K562 (cell line): ENCODE measurements around the gene MED14. TPM values are rescaled to one million over a fixed set of nuclear protein-coding genes. Genes with fewer than 3 reads are reported as not detected.

Experiments used
- ATAC-seq: fragments of 200-7000 bp; cut with Tn5 transposase; 3 replicates; pipeline ENCODE4 v1.9.1; 2020; ENCODE audit warnings: moderate library complexity
- BruUV-seq: library from RNA; stranded (reverse); fragments of 400-500 nt; replicated peaks from 2 replicates; lab custom pipeline; 2021; lab: Mats Ljungman, UMichigan
- CTCF ChIA-PET: fragments of 300-600 bp; formaldehyde crosslinking; extraction: SDS; loops from one replicate; lab custom pipeline; 2021; ENCODE audit warnings: low intra/inter-chr PET ratio; lab: Yijun Ruan, JAX
- POLR2A ChIA-PET: fragments of 300-600, 350-650 bp; sonication (Branson Sonifier 250); formaldehyde crosslinking; extraction: SDS; loops from one replicate; lab custom pipeline; 2021; ENCODE audit warnings: antibody characterized with exemption, inconsistent platforms; lab: Yijun Ruan, JAX
- DNase-seq, 4 experiments: peaks; one replicate each; pipeline versions ENCODE4 v3.0.0 to v3.0.0-alpha.2; 2011 to 2018; ENCODE audit warnings: low spot score in 3 of 4, mixed read lengths in 3 of 4; ENCODE audit errors: extremely low read depth in 1 of 4
- FAIRE-seq: peaks from 2 replicates; lab custom pipeline; 2011; peaks lifted over from hg19 to GRCh38; lab: Jason Lieb, UNC
- H2AFZ ChIP-seq: 2 replicates; pipeline ENCODE4 v1.6.0; 2011; ENCODE audit warnings: low read depth, low read length, control low read depth, inconsistent platforms
- H3K27ac ChIP-seq: fragments of 200-600 bp; 3 replicates; pipeline ENCODE4 v1.8.0; 2011; ENCODE audit warnings: low read depth, mild to moderate bottlenecking, control low read depth, inconsistent platforms, low read length, moderate library complexity, mixed read lengths; ENCODE audit errors: extremely low read depth
- H3K27me3 ChIP-seq, 2 experiments: fragments of 300-600 bp in 1 of 2; 2 replicates in 1 of 2; 3 replicates in 1 of 2; pipeline versions ENCODE4 v1.6.0 to v1.8.0; 2011; ENCODE audit warnings: inconsistent platforms in 2 of 2, low read length in 2 of 2, mild to moderate bottlenecking in 1 of 2, mixed read lengths in 1 of 2, moderate library complexity in 1 of 2; ENCODE audit not compliant: control insufficient read depth in 2 of 2, insufficient read depth in 2 of 2
- H3K36me3 ChIP-seq: fragments of 300-600 bp; 3 replicates; pipeline ENCODE4 v1.8.0; 2011; ENCODE audit warnings: mild to moderate bottlenecking, low read length, inconsistent platforms; ENCODE audit not compliant: control insufficient read depth, insufficient read depth
- H3K4me1 ChIP-seq, 2 experiments: fragments of 200-600 bp in 1 of 2; replicated peaks in 1 of 2; 2 replicates in 1 of 2; 3 replicates in 1 of 2; pipeline versions ENCODE4 v1.5.1 to v1.8.0; 2011; ENCODE audit warnings: inconsistent platforms in 2 of 2, low read length in 2 of 2, mild to moderate bottlenecking in 1 of 2, mixed read lengths in 1 of 2, moderate library complexity in 1 of 2; ENCODE audit not compliant: control insufficient read depth in 2 of 2, insufficient read depth in 2 of 2
- H3K4me2 ChIP-seq: 2 replicates; pipeline ENCODE4 v1.6.1; 2011; ENCODE audit warnings: low read length, control low read depth, inconsistent platforms, mixed read lengths; ENCODE audit not compliant: insufficient read depth
- H3K4me3 ChIP-seq: fragments of 200-600 bp; sonication (generic), shearing (Covaris generic); 2 replicates; pipeline ENCODE4 v1.5.1; 2016; ENCODE audit warnings: control low read depth, inconsistent platforms
- H3K79me2 ChIP-seq: fragments of 200-600 bp; 3 replicates; pipeline ENCODE4 v1.8.0; 2011; ENCODE audit warnings: low read length, inconsistent platforms; ENCODE audit not compliant: control insufficient read depth, insufficient read depth
- H3K9ac ChIP-seq, 2 experiments: 2 replicates each; pipeline versions ENCODE4 v1.6.0 to v1.6.1; 2011; ENCODE audit warnings: low read depth in 2 of 2, low read length in 2 of 2, control low read depth in 1 of 2, inconsistent platforms in 1 of 2, mild to moderate bottlenecking in 1 of 2, mixed read lengths in 1 of 2; ENCODE audit not compliant: insufficient read depth in 1 of 2
- H3K9me1 ChIP-seq: one replicate; pipeline ENCODE4 v1.6.0; 2011; ENCODE audit warnings: inconsistent platforms, mild to moderate bottlenecking, low read length, moderate library complexity; ENCODE audit not compliant: control insufficient read depth, insufficient read depth
- H3K9me3 ChIP-seq: replicated peaks from 2 replicates; pipeline ENCODE4 v1.5.1; 2011; ENCODE audit warnings: low read depth, low read length, inconsistent platforms; ENCODE audit not compliant: control insufficient read depth, insufficient read depth
- H4K20me1 ChIP-seq: replicated peaks from 2 replicates; pipeline ENCODE4 v1.6.1; 2011; ENCODE audit warnings: low read length, inconsistent platforms, mixed read lengths; ENCODE audit not compliant: control insufficient read depth, insufficient read depth
- BMI1 ChIP-seq: fragments of 150-350 bp; IDR thresholded peaks from 2 replicates; pipeline ENCODE4 v1.6.1; 2014; ENCODE audit warnings: low read length
- EP400 ChIP-seq: fragments of 450-650 bp; IDR thresholded peaks from 2 replicates; pipeline ENCODE4 v1.6.1; 2017; ENCODE audit warnings: antibody characterized with exemption, mild to moderate bottlenecking, moderate library complexity
- FUS ChIP-seq: fragments of 200-400 bp; formaldehyde crosslinking; optimal IDR thresholded peaks from 2 replicates; pipeline ENCODE3; 2017; ENCODE audit warnings: low read depth, low read length
- ILK ChIP-seq: fragments of 450-650 bp; IDR thresholded peaks from 2 replicates; pipeline ENCODE4 v1.6.1; 2016; ENCODE audit warnings: missing genetic modification characterization, low read depth, mild to moderate bottlenecking, missing compliant biosample characterization, moderate library complexity, borderline replicate concordance
- KDM1A ChIP-seq, 2 experiments: fragments of 450-650 bp; IDR thresholded peaks; 2 replicates each; pipeline ENCODE4 v1.6.1; 2016; ENCODE audit warnings: mild to moderate bottlenecking in 2 of 2
- KLF10 ChIP-seq: fragments of 250-450 bp; sonication (Bioruptor Pico); IDR thresholded peaks from 2 replicates; pipeline ENCODE4 v1.6.1; 2021; ENCODE audit warnings: matching md5 sums
- LEF1 ChIP-seq: fragments of 450-650 bp; IDR thresholded peaks from 2 replicates; pipeline ENCODE4 v1.6.1; 2016; ENCODE audit warnings: mild to moderate bottlenecking
- NFRKB ChIP-seq: fragments of 450-650 bp; IDR thresholded peaks from 2 replicates; pipeline ENCODE4 v1.6.1; 2016; ENCODE audit warnings: low read depth
- NR1H2 ChIP-seq: sonication (generic); formaldehyde crosslinking; IDR thresholded peaks from 2 replicates; pipeline ENCODE4 v1.4.0; 2020; ENCODE audit warnings: mild to moderate bottlenecking, missing genetic modification reagents
- PHF20 ChIP-seq: fragments of 450-650 bp; IDR thresholded peaks from 2 replicates; pipeline ENCODE4 v1.6.1; 2018; ENCODE audit not compliant: partially characterized antibody
- POLR2AphosphoS5 ChIP-seq: IDR thresholded peaks from 2 replicates; pipeline ENCODE4 v1.6.1; 2011; ENCODE audit warnings: mild to moderate bottlenecking, low read depth, low read length, moderate library complexity; ENCODE audit not compliant: control insufficient read depth, insufficient read depth
- POLR2G ChIP-seq: fragments of 200-400 bp; formaldehyde crosslinking; IDR thresholded peaks from 2 replicates; pipeline ENCODE4 v1.6.1; 2017; ENCODE audit warnings: low read depth, mild to moderate bottlenecking, antibody characterized with exemption, low read length, moderate library complexity
- RAD51 ChIP-seq: fragments of 450-650 bp; IDR thresholded peaks from 2 replicates; pipeline ENCODE4 v1.7.1; 2016; ENCODE audit warnings: low read depth, mild to moderate bottlenecking, borderline replicate concordance
- TCF15 ChIP-seq: fragments of 250-450 bp; sonication (Bioruptor Pico); IDR thresholded peaks from 2 replicates; pipeline ENCODE4 v1.8.0; 2022; ENCODE audit warnings: moderate library complexity, mild to moderate bottlenecking, inconsistent platforms
- TRIM24 ChIP-seq, 2 experiments: fragments of 450-650 bp; IDR thresholded peaks; 2 replicates each; pipeline ENCODE4 v1.6.1; 2016
- ZKSCAN8 ChIP-seq: fragments of 200-800 bp; sonication (Bioruptor generic); IDR thresholded peaks from 2 replicates; pipeline ENCODE4 v1.6.1; 2016; ENCODE audit warnings: missing genetic modification characterization, missing compliant biosample characterization
- ZNF444 ChIP-seq: fragments of 250-450 bp; sonication (Bioruptor Pico); IDR thresholded peaks from 2 replicates; pipeline ENCODE4 v1.4.0; 2020; ENCODE audit warnings: mild to moderate bottlenecking, moderate library complexity
- WGBS: fragments of 100-300 bp; shearing (Covaris generic); methylation state at CpG from one replicate; pipeline ENCODE4 v1.1.6; 2016; ENCODE audit warnings: low coverage, mixed read lengths; ENCODE audit not compliant: insufficient coverage; ENCODE audit errors: missing lambda C conversion rate; 5-methylcytosine and 5-hydroxymethylcytosine counted together
- in situ Hi-C: fragments of 300-500 bp; cut with MboI; formaldehyde crosslinking; loops from 4 replicates; pipeline ENCODE4 v1.15.0; 2018; ENCODE audit warnings: inconsistent platforms, mixed read lengths
- intact Hi-C: fragments of 100-400 bp; cut with micrococcal nuclease; formaldehyde crosslinking; loops from 2 replicates; pipeline ENCODE4 v1.14.2; 2022
- polyA plus RNA-seq, 8 experiments: library from polyadenylated mRNA; depleted of rRNA in 4 of 8; stranded (reverse) in 5 of 8; unstranded in 3 of 8; fragments of >200 nt; fragmentation: Nextera tagmentation in 2 of 8; fragmentation: Illumina TruSeq in 1 of 8; extraction: Ambion mirVana in 2 of 8; extraction: Trizol in 1 of 8; gene quantifications; 2 replicates each; pipeline versions ENCODE4 v1.2.1 to v1.2.3, GENCODE V29; 2011 to 2014; ENCODE audit warnings: inconsistent platforms in 1 of 8, missing spikeins in 1 of 8
- total RNA-seq, 7 experiments: library from RNA; depleted of rRNA in 6 of 7; stranded (reverse); fragments of >200 nt in 6 of 7; fragmentation: Illumina TruSeq in 2 of 7; extraction: Trizol in 2 of 7; gene quantifications; 2 replicates each; pipeline versions ENCODE4 v1.2.1 to v1.2.3, GENCODE V29; 2011 to 2021; ENCODE audit warnings: low replicate concordance in 1 of 7
- TF ChIP-seq, protein P1 (sequence below): fragments of 250-450 bp; sonication (Bioruptor Pico); IDR thresholded peaks from 2 replicates; pipeline ENCODE4 v1.8.0; 2022; ENCODE audit warnings: moderate library complexity, mild to moderate bottlenecking, inconsistent platforms

Gene MED14
- total and polyA plus RNA-seq, 9 of the 15 experiments (the other 6 are each of a cell fraction or from before 2014, with no cell fraction given): 9.2 to 35.3 (median 18.7) TPM

DNA sequence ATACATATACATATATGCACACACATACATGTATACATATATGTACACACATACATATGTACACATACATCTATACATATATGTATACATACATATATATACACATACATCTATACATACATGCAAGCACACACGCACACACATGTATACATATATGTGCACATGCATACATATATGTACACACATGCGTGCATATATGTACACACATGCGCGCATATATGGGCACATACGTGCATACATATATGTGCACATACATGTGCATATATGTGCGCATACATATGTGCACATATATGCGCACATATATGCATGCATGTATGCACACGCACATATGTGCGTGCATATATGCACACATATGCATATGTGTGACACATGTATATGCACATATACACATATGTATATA is 119.4 kb downstream of the MED14 start:
- Histone ChIP-seq H3K9me1 (no peaks in the 10 kb centered on the region), H3K4me2 (no peak overlapping the region), H3K4me3 (no peak overlapping the region), H3K4me1 (no peaks in the 10 kb centered on the region), H3K9me3 (peaks cover 6% of the 10 kb centered on the region), H3K9ac (no peak overlapping the region), H4K20me1 (no peaks in the 10 kb centered on the region), H3K27me3 (no peaks in the 10 kb centered on the region), H3K79me2 (no peaks in the 10 kb centered on the region), H3K27ac (no peak overlapping the region), H3K36me3 (no peaks in the 10 kb centered on the region), H2AFZ (no peak overlapping the region)
- BruUV-seq: no TSS peak
- in situ Hi-C loops: no loop called here
- TF ChIP-seq POLR2G (no peak), NFRKB (0 out of 2 replicates have a peak, but pooled peaks have one; percentile 38), KLF10 (CRISPR knock-in tag) (no peak), LEF1 (peak; percentile 68), KDM1A (IDR thresholded peaks at IDR 0.05) (0 out of 4 replicates have a peak, but pooled peaks of 1 of the 2 experiments have one; percentile 14), TRIM24 (IDR thresholded peaks at IDR 0.05) (0 out of 4 replicates have a peak, but pooled peaks of 1 of the 2 experiments have one; percentile 11), PHF20 (peak; percentile 71), ZNF444 (CRISPR knock-in tag) (no peak)
- intact Hi-C loops: no loop called here
- 76% methylated on average over 9 of the region's 9 CpGs for WGBS
- FAIRE-seq (no peak), ATAC-seq (no peak), DNase-seq (no peak)
- POLR2A ChIA-PET: no interaction called here
- CTCF ChIA-PET: no interaction called here

DNA sequence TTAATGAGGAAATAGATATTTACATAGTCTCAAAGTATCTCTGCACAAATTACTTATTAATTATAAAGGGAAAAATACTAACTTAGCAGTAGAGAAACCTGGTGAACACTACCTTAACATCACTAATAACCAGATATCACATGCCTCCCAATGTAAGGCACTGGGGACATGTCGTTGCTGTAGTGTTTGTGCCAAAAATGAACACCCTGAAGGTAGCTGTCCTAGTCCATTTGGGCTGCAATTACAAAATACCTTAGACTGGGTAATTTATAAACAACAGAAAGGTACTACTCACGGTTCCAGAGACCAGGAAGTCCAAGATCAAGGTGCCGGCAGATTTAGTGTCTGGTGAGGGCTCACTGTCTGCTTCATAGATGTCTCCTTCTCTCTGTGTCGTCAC is 122.8 kb downstream of the MED14 start:
- CTCF ChIA-PET: no interaction called here
- TF ChIP-seq BMI1: no peak
- no peak for TF ChIP-seq ILK (tag)
- no peak for TF ChIP-seq TRIM24 (IDR thresholded peaks at IDR 0.05)
- no peak for TF ChIP-seq EP400
- TF ChIP-seq TCF15 (CRISPR knock-in tag): no peak
- no peak for TF ChIP-seq NR1H2 (CRISPR knock-in tag)
- TF ChIP-seq ZKSCAN8 (CRISPR knock-in tag): no peak
- no peak for TF ChIP-seq RAD51
- no peak for TF ChIP-seq FUS
- no peak for TF ChIP-seq POLR2AphosphoS5
- TF ChIP-seq, protein P1, sequence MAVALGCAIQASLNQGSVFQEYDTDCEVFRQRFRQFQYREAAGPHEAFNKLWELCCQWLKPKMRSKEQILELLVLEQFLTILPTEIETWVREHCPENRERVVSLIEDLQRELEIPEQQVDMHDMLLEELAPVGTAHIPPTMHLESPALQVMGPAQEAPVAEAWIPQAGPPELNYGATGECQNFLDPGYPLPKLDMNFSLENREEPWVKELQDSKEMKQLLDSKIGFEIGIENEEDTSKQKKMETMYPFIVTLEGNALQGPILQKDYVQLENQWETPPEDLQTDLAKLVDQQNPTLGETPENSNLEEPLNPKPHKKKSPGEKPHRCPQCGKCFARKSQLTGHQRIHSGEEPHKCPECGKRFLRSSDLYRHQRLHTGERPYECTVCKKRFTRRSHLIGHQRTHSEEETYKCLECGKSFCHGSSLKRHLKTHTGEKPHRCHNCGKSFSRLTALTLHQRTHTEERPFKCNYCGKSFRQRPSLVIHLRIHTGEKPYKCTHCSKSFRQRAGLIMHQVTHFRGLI (CRISPR knock-in tag): no peak

More for the DNA sequence above, 122.8 kb downstream of the MED14 start:
- Histone ChIP-seq H3K9me3 (peaks cover 6% of the 10 kb centered on the region), H3K4me2 (no peak overlapping the region), H2AFZ (no peak overlapping the region), H3K4me3 (no peak overlapping the region), H3K9ac (no peak overlapping the region), H3K4me1 (no peaks in the 10 kb centered on the region), H3K79me2 (no peaks in the 10 kb centered on the region), H3K27me3 (no peaks in the 10 kb centered on the region), H3K27ac (no peak overlapping the region), H3K9me1 (no peaks in the 10 kb centered on the region), H3K36me3 (no peaks in the 10 kb centered on the region), H4K20me1 (no peaks in the 10 kb centered on the region)
- FAIRE-seq (no peak), ATAC-seq (no peak), DNase-seq (no peak)
- intact Hi-C loops: no loop called here
- no TSS peak for BruUV-seq
- in situ Hi-C loops: no loop called here
- WGBS: 28% methylated on average over 4 of the region's 4 CpGs
- POLR2A ChIA-PET: no interaction called here
